Fibroblast of mammary gland (primary cell): ENCODE data around the gene CCER1.

Experiments used
- DNase-seq: peaks from one replicate; pipeline ENCODE4 v3.0.0-alpha.2; 2010; ENCODE audit warnings: low read depth
- H3K4me3 ChIP-seq: 2 replicates; pipeline ENCODE4 v1.5.1; 2011; ENCODE audit warnings: low read depth, mild to moderate bottlenecking, low read length, moderate library complexity; ENCODE audit not compliant: control insufficient read depth
- CTCF ChIP-seq: conservative IDR thresholded peaks from 2 replicates; pipeline ENCODE4 v1.5.1; 2011; ENCODE audit warnings: low read depth, low read length, inconsistent platforms; ENCODE audit not compliant: control insufficient read depth, insufficient read depth

The CCER1 gene

GRCh38 chr12:90961154-90961553, 6.2 kb upstream of the CCER1 start:
- no peak overlapping the region for H3K4me3 ChIP-seq
- DNase-seq = no peak
- no peak for TF ChIP-seq CTCF

GRCh38 chr12:90959538-90960139, 4.7 kb upstream of the CCER1 start:
- no peak overlapping the region for H3K4me3 ChIP-seq
- peak; percentile 62 for DNase-seq
- peak; percentile 86 for TF ChIP-seq CTCF

GRCh38 chr12:90959032-90959431, 4.1 kb upstream of the CCER1 start:
- TF ChIP-seq CTCF = peak; percentile 31
- no peak overlapping the region for H3K4me3 ChIP-seq
- DNase-seq = peak; percentile 46

GRCh38 chr12:90958347-90958746, 3.4 kb upstream of the CCER1 start:
- no peak overlapping the region for H3K4me3 ChIP-seq
- DNase-seq = no peak
- TF ChIP-seq CTCF = no peak

GRCh38 chr12:90954428-90954827, 548 bp downstream of the CCER1 start:
- no peak for DNase-seq
- H3K4me3 ChIP-seq = no peak overlapping the region
- TF ChIP-seq CTCF = no peak

GRCh38 chr12:90953956-90954421, 987 bp downstream of the CCER1 start:
- DNase-seq = no peak
- H3K4me3 ChIP-seq = no peak overlapping the region
- peak; percentile 26 for TF ChIP-seq CTCF
